SK-N-MC (cell line): Measurements from ENCODE around the gene CKAP2.

Source experiments
- EZH2 ChIP-seq: fragments of 200-600 bp; sonication (generic); IDR thresholded peaks from one replicate; pipeline ENCODE4 v1.6.1; 2017; ENCODE audit warnings: antibody characterized with exemption
- FOXP2 ChIP-seq: optimal IDR thresholded peaks from 2 replicates; pipeline ENCODE3; 2011; ENCODE audit warnings: mild to moderate bottlenecking, moderate library complexity; ENCODE audit not compliant: insufficient read depth; ENCODE audit errors: extremely low read length, control extremely low read depth
- POLR2AphosphoS5 ChIP-seq: IDR thresholded peaks from 2 replicates; pipeline ENCODE4 v1.6.1; 2012; ENCODE audit warnings: mild to moderate bottlenecking, low read depth, low read length, borderline replicate concordance

GRCh38 chr13:52406629-52407028, 48.6 kb upstream of the CKAP2 start:
- no peak for TF ChIP-seq POLR2AphosphoS5
- TF ChIP-seq EZH2, result no peak
- no peak for TF ChIP-seq FOXP2
